ENCODE results near the gene CDKAL1. TPM values are rescaled to one million over a fixed set of nuclear protein-coding genes. Genes with fewer than 3 reads are reported as not detected.

The CDKAL1 gene
- total RNA-seq, 2 experiments from 2014 or later: 20.4 TPM

DNA sequence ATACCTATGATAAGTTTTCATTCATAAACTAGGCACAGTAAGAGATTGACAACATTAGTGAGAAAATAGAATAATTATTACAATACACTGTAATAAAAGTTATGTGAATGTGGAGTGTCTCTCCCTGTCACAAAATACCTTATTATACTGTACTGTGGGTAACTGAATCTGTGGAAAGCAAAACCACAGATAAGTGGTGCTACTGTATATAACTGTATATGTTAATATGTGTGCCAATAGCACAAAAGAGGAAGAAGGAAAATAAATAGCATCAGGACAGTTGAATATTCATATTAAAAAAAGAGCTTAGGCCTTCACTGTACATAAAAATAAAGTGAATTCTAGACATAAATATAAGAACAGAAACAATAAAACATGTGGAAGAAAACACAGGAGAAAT is 243.5 kb downstream of the CDKAL1 start:
- Mint-ChIP-seq H3K9me3 (no peaks in the 10 kb centered on the region), H3K27me3 (ENCODE audit: low read depth) (no peaks in the 10 kb centered on the region), H3K4me3 (no peak overlapping the region), H3K36me3 (ENCODE audit: low read depth) (peaks cover 20% of the 10 kb centered on the region), H3K27ac (no peak overlapping the region), H3K4me1 (ENCODE audit: low read depth) (no peaks in the 10 kb centered on the region)
- DNase-seq: no peak
- CTCF ChIA-PET: interaction anchor here (1.2 kb wide), 1 partner anchor 811 kb away, joined by 3 read pairs; no protein-coding TSS in a partner anchor
- intact Hi-C loops (cut with micrococcal nuclease): no loop called here

GRCh38 chr6:20778459-20778858 is 244.2 kb downstream of the CDKAL1 start:
- H3K36me3 Mint-ChIP-seq (ENCODE audit: low read depth): peaks cover 23% of the 10 kb centered on the region
- CTCF ChIA-PET: interaction anchor here (0.6 to 1.2 kb wide), 2 partner anchors 411 to 810 kb away, joined by 3 to 6 read pairs; no protein-coding TSS in a partner anchor
- no peak for DNase-seq
- no peak overlapping the region for H3K4me3 Mint-ChIP-seq
- no peaks in the 10 kb centered on the region for H3K27me3 Mint-ChIP-seq (ENCODE audit: low read depth)
- no peaks in the 10 kb centered on the region for H3K4me1 Mint-ChIP-seq (ENCODE audit: low read depth)
- no peak overlapping the region for H3K27ac Mint-ChIP-seq
- no peaks in the 10 kb centered on the region for H3K9me3 Mint-ChIP-seq
- intact Hi-C loops (cut with micrococcal nuclease): no loop called here

- CTCF ChIA-PET: interaction anchor here (0.6 to 1.2 kb wide), 2 partner anchors 411 to 810 kb away, joined by 3 to 6 read pairs; no protein-coding TSS in a partner anchor
- H3K4me1 Mint-ChIP-seq (ENCODE audit: low read depth): no peaks in the 10 kb centered on the region
- DNase-seq: no peak
- no peaks in the 10 kb centered on the region for H3K9me3 Mint-ChIP-seq
- intact Hi-C loops (cut with micrococcal nuclease): no loop called here
- peaks cover 23% of the 10 kb centered on the region for H3K36me3 Mint-ChIP-seq (ENCODE audit: low read depth)
- H3K27me3 Mint-ChIP-seq (ENCODE audit: low read depth): no peaks in the 10 kb centered on the region
- H3K27ac Mint-ChIP-seq: no peak overlapping the region
- no peak overlapping the region for H3K4me3 Mint-ChIP-seq
These were observed 244.7 kb downstream of the CDKAL1 start for GRCh38 chr6:20778912-20779311.

GRCh38 chr6:20789162-20789561 is 254.9 kb downstream of the CDKAL1 start:
- no peaks in the 10 kb centered on the region for H3K9me3 Mint-ChIP-seq
- H3K4me1 Mint-ChIP-seq (ENCODE audit: low read depth): no peaks in the 10 kb centered on the region
- H3K36me3 Mint-ChIP-seq (ENCODE audit: low read depth): peaks cover 8% of the 10 kb centered on the region
- H3K27ac Mint-ChIP-seq: no peak overlapping the region
- intact Hi-C loops (cut with micrococcal nuclease): no loop called here
- CTCF ChIA-PET: interaction anchor here (1.5 kb wide), 1 partner anchor 800 kb away, joined by 4 read pairs; no protein-coding TSS in a partner anchor
- H3K4me3 Mint-ChIP-seq: no peak overlapping the region
- no peaks in the 10 kb centered on the region for H3K27me3 Mint-ChIP-seq (ENCODE audit: low read depth)
- DNase-seq: no peak

- intact Hi-C loops (cut with micrococcal nuclease): no loop called here
These were observed 256.0 kb downstream of the CDKAL1 start for GRCh38 chr6:20790032-20790791.

DNA sequence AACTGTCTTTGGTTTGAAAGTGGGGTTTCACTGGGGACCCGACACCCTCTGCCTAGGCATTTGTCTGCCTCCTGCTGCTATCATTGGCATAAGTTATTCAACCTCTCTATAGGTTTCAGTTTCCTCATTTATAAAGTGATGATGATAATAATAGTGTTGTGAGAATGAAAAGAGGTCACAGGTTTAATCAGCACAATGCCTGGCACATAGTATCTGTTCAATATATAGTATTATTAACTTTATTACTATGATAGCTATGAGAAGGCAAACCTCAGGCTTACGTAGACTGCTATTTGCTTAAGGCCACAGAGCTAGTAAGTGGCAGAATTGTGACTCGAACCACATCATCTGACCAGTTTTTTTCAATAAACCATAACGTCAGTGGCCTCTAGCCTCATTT is 256.8 kb downstream of the CDKAL1 start:
- Mint-ChIP-seq H3K4me1 (ENCODE audit: low read depth) (no peaks in the 10 kb centered on the region), H3K36me3 (ENCODE audit: low read depth) (peaks cover 8% of the 10 kb centered on the region), H3K4me3 (no peak overlapping the region), H3K27me3 (ENCODE audit: low read depth) (no peaks in the 10 kb centered on the region), H3K9me3 (no peaks in the 10 kb centered on the region), H3K27ac (no peak overlapping the region)
- intact Hi-C loops (cut with micrococcal nuclease): no loop called here
- CTCF ChIA-PET: interaction anchor here (1.0 kb wide), 1 partner anchor 101 kb away, joined by 3 read pairs; no protein-coding TSS in a partner anchor
- no peak for DNase-seq

More at GRCh38 chr6:20790032-20790791, 256.0 kb downstream of the CDKAL1 start:
- DNase-seq: no peak
- Mint-ChIP-seq H3K4me1 (ENCODE audit: low read depth) (no peaks in the 10 kb centered on the region), H3K4me3 (no peak overlapping the region), H3K9me3 (no peaks in the 10 kb centered on the region), H3K27ac (peak overlapping the region; percentile 41), H3K27me3 (ENCODE audit: low read depth) (no peaks in the 10 kb centered on the region), H3K36me3 (ENCODE audit: low read depth) (peaks cover 8% of the 10 kb centered on the region)
- CTCF ChIA-PET: interaction anchor here (0.6 to 1.0 kb wide), 2 partner anchors 100 to 215 kb away, joined by 3 read pairs; no protein-coding TSS in a partner anchor

DNA sequence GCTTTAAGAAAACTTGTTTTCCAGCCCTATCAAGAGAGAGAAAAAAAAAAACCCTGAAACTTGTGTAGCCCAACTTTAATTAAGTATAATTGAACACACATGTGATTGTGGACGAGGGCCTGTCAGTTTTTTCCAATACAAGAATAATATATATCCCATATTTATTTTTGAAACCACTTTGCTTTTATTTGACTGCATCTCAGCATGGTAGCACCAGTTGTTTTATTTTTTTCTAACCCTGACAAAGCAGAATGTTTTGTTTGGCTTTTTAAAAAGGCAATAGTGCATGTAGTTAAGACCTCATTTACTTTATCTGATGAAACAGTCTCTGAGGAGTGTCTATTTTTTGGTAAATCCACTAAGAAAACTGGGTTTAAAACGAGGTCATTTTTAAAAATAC is 257.7 kb downstream of the CDKAL1 start:
- Mint-ChIP-seq H3K4me3 (no peak overlapping the region), H3K27me3 (ENCODE audit: low read depth) (no peaks in the 10 kb centered on the region), H3K4me1 (ENCODE audit: low read depth) (no peaks in the 10 kb centered on the region), H3K36me3 (ENCODE audit: low read depth) (peaks cover 12% of the 10 kb centered on the region), H3K9me3 (peaks cover 5% of the 10 kb centered on the region), H3K27ac (no peak overlapping the region)
- CTCF ChIA-PET: no interaction called here
- no peak for DNase-seq
- intact Hi-C loops (cut with micrococcal nuclease): no loop called here

- DNase-seq: no peak
- H3K4me3 Mint-ChIP-seq: no peak overlapping the region
- no peak overlapping the region for H3K27ac Mint-ChIP-seq
- intact Hi-C loops (cut with micrococcal nuclease): no loop called here
- H3K27me3 Mint-ChIP-seq (ENCODE audit: low read depth): no peaks in the 10 kb centered on the region
- peaks cover 10% of the 10 kb centered on the region for H3K9me3 Mint-ChIP-seq
- H3K36me3 Mint-ChIP-seq (ENCODE audit: low read depth): peaks cover 20% of the 10 kb centered on the region
- CTCF ChIA-PET: no interaction called here
- no peaks in the 10 kb centered on the region for H3K4me1 Mint-ChIP-seq (ENCODE audit: low read depth)
These were observed 258.9 kb downstream of the CDKAL1 start for GRCh38 chr6:20793174-20793573.

GRCh38 chr6:20797597-20797996 is 263.3 kb downstream of the CDKAL1 start:
- Mint-ChIP-seq H3K9me3 (peaks cover 10% of the 10 kb centered on the region), H3K27me3 (ENCODE audit: low read depth) (no peaks in the 10 kb centered on the region), H3K4me1 (ENCODE audit: low read depth) (no peaks in the 10 kb centered on the region), H3K36me3 (ENCODE audit: low read depth) (peaks cover 25% of the 10 kb centered on the region), H3K4me3 (no peak overlapping the region), H3K27ac (no peak overlapping the region)
- CTCF ChIA-PET: no interaction called here
- intact Hi-C loops (cut with micrococcal nuclease): no loop called here
- no peak for DNase-seq

DNA sequence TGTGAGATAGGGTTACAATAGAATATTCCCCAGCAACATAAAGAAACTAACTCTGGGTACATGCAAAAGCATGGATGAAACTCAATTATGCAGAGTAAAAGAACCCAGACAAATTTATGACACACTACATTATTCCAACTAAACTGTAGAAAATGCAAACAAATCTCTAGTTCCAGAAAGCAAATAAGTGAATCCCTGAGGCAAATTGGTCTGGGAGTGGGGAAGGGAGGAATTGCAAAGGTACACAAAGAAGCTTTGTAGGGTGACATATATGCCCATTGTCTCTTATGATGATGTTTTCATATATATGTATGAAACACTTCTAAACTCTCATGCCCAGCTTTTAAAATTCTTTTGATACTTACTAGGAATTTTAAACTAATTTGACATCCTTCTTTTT is 266.0 kb downstream of the CDKAL1 start:
- H3K4me1 Mint-ChIP-seq (ENCODE audit: low read depth): no peaks in the 10 kb centered on the region
- peaks cover 26% of the 10 kb centered on the region for H3K36me3 Mint-ChIP-seq (ENCODE audit: low read depth)
- intact Hi-C loops (cut with micrococcal nuclease): no loop called here
- H3K27me3 Mint-ChIP-seq (ENCODE audit: low read depth): no peaks in the 10 kb centered on the region
- no peak for DNase-seq
- peaks cover 13% of the 10 kb centered on the region for H3K9me3 Mint-ChIP-seq
- H3K27ac Mint-ChIP-seq: no peak overlapping the region
- CTCF ChIA-PET: interaction anchor here (0.6 kb wide), 1 partner anchor 75 kb away, joined by 4 read pairs; no protein-coding TSS in a partner anchor
- H3K4me3 Mint-ChIP-seq: no peak overlapping the region

DNA sequence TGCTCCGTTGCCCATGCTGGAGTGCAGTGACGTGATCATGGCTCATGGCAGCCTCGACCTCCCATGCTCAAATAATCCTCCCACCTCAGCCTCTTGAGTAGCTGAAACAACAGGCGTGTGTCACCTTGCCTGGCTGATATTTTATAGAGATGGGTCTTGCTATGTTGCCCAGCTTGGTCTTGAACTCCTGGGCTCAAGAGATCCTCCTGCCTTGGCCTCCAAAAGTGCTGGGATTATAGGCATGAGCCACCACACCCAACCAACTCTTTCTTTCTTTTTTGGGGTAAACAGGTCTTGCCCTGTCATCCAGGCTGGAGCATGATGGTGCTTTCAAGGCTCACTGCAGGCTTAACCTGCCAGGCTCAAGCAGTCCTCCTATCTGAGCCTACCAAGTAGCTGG is 266.4 kb downstream of the CDKAL1 start:
- intact Hi-C loops (cut with micrococcal nuclease): no loop called here
- no peaks in the 10 kb centered on the region for H3K27me3 Mint-ChIP-seq (ENCODE audit: low read depth)
- no peaks in the 10 kb centered on the region for H3K4me1 Mint-ChIP-seq (ENCODE audit: low read depth)
- H3K4me3 Mint-ChIP-seq: no peak overlapping the region
- peaks cover 15% of the 10 kb centered on the region for H3K9me3 Mint-ChIP-seq
- H3K27ac Mint-ChIP-seq: no peak overlapping the region
- peaks cover 29% of the 10 kb centered on the region for H3K36me3 Mint-ChIP-seq (ENCODE audit: low read depth)
- CTCF ChIA-PET: no interaction called here
- DNase-seq: no peak

- CTCF ChIA-PET: no interaction called here
- H3K4me3 Mint-ChIP-seq: no peak overlapping the region
- no peaks in the 10 kb centered on the region for H3K4me1 Mint-ChIP-seq (ENCODE audit: low read depth)
- no peak for DNase-seq
- H3K27me3 Mint-ChIP-seq (ENCODE audit: low read depth): no peaks in the 10 kb centered on the region
- peaks cover 19% of the 10 kb centered on the region for H3K9me3 Mint-ChIP-seq
- no peak overlapping the region for H3K27ac Mint-ChIP-seq
- intact Hi-C loops (cut with micrococcal nuclease): no loop called here
- H3K36me3 Mint-ChIP-seq (ENCODE audit: low read depth): peaks cover 35% of the 10 kb centered on the region
These were observed 267.3 kb downstream of the CDKAL1 start for GRCh38 chr6:20801595-20801994.

DNA sequence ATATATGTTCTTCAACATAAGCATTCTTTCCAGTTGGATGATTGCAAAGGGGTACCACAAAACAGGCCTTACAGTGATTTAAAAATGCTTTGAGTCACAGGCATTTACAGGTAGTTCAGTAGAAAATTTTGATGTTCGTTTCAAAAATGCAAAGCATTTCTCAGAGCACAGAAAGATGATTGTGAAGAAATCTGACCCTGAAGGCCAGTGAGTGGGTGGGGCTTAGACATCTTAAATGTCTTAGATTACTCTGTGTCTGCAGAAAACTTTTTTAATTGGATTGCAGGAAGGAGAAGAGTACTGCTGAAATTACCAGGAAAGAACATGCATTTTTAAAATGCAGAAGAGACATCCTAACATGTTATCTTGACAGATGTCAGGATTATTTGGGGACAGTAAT is 268.3 kb downstream of the CDKAL1 start:
- intact Hi-C loops (cut with micrococcal nuclease): no loop called here
- Mint-ChIP-seq H3K27me3 (ENCODE audit: low read depth) (no peaks in the 10 kb centered on the region), H3K27ac (no peak overlapping the region), H3K4me1 (ENCODE audit: low read depth) (no peaks in the 10 kb centered on the region), H3K36me3 (ENCODE audit: low read depth) (peaks cover 28% of the 10 kb centered on the region), H3K9me3 (peaks cover 14% of the 10 kb centered on the region), H3K4me3 (no peak overlapping the region)
- no peak for DNase-seq
- CTCF ChIA-PET: no interaction called here
